Sigmoid colon (tissue), 4 donors: ENCODE measurements around the gene ITGA7.

ENCODE experiments used
- EP300 ChIP-seq, 4 donors: sonication (generic); formaldehyde crosslinking; IDR thresholded peaks; one replicate each; pipeline ENCODE4 v1.6.1; 2017; ENCODE audit warnings: antibody characterized with exemption in 4 of 4
- POLR2A ChIP-seq, 2 donors: fragments of 450-650 bp; IDR thresholded peaks; one replicate each; pipeline ENCODE4 v1.6.1; 2016; ENCODE audit warnings: antibody characterized with exemption in 2 of 2, mild to moderate bottlenecking in 2 of 2, moderate library complexity in 2 of 2

DNA sequence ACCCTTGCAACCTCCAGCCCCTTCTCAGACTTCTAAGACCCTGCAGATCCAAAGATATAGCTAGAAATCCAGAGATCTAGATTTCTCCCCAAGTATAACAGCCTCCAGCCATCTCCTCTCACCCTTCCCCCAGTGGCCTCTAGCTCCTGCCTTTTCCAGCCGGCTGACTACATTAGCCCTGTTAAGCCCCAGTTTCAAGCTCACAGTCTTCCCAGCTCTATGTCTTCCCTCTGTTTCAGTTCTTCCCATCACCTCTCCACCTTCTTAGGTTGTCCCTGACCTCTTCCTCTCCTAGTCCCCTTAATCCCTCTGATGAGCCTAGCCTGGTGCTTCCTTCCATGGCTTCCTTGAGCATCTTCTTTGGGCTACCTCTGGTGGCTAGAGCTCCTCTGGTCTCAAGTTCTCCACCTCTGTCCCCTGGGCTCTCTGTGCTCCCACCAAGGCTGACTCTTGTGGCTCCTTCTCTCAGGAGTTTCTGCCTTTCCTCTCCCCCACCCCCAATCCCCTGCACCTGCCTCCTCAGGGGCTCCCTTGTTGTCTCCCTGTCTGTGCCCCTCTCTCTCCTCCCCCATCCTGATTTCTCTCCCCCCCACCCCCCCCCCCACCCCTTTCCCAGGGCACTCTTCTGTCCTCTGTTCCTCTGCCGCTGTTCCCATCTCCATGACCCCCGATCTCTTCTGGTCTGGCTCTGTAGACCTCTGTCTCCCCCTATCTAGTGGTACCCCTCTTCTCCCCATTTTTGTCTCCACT lies 34.4 kb upstream of the ITGA7 start:
- TF ChIP-seq POLR2A (IDR thresholded peaks at IDR 0.05) = no peak
- no peak for TF ChIP-seq EP300 (IDR thresholded peaks at IDR 0.05)
